ENCODE results near the gene PTPRG. TPM values are rescaled to one million over a fixed set of nuclear protein-coding genes. Genes with fewer than 3 reads are reported as not detected.

Gene PTPRG
- total and polyA plus RNA-seq, 5 experiments from 2014 or later, result not detected

DNA sequence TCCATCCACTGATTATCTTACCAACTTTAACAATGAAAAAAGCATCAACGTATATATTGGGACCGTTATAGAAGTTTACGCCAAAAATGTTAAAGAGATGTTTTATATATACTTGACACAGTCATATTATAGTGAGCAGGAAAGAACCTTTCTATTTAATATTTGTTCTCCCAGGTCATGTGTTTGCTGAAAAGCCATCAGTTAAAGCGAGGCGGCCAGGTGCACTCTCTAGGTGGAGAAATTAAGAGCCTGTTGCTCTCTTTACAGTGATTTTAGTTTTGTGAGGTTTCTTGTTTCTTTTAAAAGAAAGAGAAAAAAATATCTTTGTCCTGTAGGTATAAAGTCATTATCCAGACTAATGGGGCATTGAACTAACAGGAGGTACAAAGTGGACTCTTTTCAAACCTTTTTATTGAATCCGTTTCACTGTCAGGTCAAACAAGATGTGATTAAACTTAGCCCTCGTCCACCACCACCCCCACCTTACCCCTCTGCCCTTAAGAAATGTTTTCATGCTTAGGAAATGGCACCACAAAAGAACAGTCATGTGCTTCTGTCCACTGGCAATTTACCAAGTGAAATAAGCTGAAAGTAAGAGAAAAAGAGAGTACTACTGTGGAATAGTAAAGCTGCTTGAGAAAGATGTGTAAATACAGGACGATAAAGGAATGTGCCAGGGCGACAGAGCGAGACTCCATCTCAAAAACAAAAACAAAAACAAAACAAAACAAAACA lies 279.9 kb downstream of the PTPRG start:
- POLR2A ChIA-PET, result no interaction called here
- no peaks in the 10 kb centered on the region for H3K36me3 Mint-ChIP-seq
- ATAC-seq, result no peak
- H3K27ac Mint-ChIP-seq, result no peak overlapping the region
- no peaks in the 10 kb centered on the region for H3K9me3 Mint-ChIP-seq
- H3K4me1 Mint-ChIP-seq, result no peaks in the 10 kb centered on the region
- H3K4me3 Mint-ChIP-seq, result no peak overlapping the region
- H3K27me3 Mint-ChIP-seq, result peaks cover 0 to 4% (median 4%) of the 10 kb centered on the region in 5 donors
- DNase-seq, result no peak

DNA sequence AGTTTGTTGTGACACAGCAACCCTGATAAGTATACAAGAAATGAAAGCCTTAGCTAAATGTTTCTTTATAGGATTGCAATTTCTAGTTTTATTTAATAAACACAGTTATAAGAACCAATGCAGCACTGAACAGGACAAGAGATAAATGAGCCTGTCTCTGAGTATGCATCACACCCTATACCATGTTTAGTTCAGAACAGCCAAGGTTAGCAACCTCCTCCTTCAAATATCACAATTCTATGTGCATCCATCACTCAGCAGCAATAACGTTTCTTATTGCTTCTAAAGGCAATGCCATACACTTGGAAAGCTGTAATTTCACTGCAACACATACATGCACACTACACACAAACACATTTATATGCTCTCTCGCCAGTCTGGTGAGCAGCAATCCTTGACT lies 280.6 kb downstream of the PTPRG start:
- Mint-ChIP-seq H3K9me3 (no peaks in the 10 kb centered on the region), H3K27ac (no peak overlapping the region), H3K4me3 (no peak overlapping the region), H3K36me3 (no peaks in the 10 kb centered on the region), H3K27me3 (peaks cover 0 to 8% (median 4%) of the 10 kb centered on the region in 5 donors), H3K4me1 (no peaks in the 10 kb centered on the region)
- POLR2A ChIA-PET, result no interaction called here
- no peak for DNase-seq
- no peak for ATAC-seq

DNA sequence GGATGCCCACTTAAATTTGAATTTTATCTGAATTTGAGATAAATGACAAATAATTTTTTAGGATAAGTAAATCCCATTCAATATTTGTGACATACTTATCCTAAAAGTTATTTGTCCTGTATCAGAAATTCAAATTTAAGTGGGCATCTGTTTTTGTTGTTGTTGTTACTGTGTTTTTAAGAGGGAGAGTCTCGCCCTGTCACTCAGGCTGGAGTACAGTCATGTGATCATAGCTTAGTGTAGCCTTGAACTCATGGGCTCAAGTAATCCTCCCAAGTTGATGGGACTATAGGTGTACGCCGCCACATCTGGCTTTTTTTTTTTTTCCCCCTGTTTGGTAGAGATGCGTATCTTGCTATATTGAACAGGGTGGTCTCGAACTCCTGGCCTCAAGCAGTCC lies 283.0 kb downstream of the PTPRG start:
- DNase-seq (no peak), ATAC-seq (no peak)
- POLR2A ChIA-PET, result interaction anchor here (0.7 kb wide), 1 partner anchor 12 kb away, joined by 3 read pairs; no protein-coding TSS in a partner anchor
- no peaks in the 10 kb centered on the region for H3K4me1 Mint-ChIP-seq
- no peak overlapping the region for H3K4me3 Mint-ChIP-seq
- H3K27me3 Mint-ChIP-seq, result peaks cover 0 to 10% (median 5%) of the 10 kb centered on the region in 5 donors
- no peak overlapping the region for H3K27ac Mint-ChIP-seq
- H3K9me3 Mint-ChIP-seq, result no peaks in the 10 kb centered on the region
- H3K36me3 Mint-ChIP-seq, result no peaks in the 10 kb centered on the region

DNA sequence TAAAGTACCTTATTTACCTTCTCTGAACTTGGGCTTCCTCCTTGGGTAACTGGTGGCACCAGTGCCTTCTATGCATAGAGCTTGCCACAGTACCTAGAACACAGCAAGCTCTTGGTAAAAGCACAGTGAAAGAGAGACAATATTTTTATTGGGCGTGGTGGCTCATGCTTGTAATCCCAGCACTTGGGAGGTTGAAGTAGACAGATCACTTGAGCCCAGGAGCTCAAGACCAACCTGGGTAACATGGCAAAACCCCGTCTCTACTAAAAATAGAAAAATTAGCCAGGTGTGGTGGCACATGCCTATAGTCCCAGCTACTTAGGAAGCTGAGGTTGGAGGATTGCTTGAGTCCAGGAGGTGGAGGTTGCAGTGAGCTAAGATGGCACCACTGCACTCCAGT lies 285.1 kb downstream of the PTPRG start:
- Mint-ChIP-seq H3K36me3 (no peaks in the 10 kb centered on the region), H3K27ac (peak overlapping the region in 1 of 10 donors; percentile 6), H3K9me3 (no peaks in the 10 kb centered on the region), H3K4me1 (no peaks in the 10 kb centered on the region), H3K4me3 (no peak overlapping the region), H3K27me3 (peaks cover 0 to 9% (median 6%) of the 10 kb centered on the region in 5 donors)
- no peak for ATAC-seq
- DNase-seq, result no peak
- POLR2A ChIA-PET, result no interaction called here

DNA sequence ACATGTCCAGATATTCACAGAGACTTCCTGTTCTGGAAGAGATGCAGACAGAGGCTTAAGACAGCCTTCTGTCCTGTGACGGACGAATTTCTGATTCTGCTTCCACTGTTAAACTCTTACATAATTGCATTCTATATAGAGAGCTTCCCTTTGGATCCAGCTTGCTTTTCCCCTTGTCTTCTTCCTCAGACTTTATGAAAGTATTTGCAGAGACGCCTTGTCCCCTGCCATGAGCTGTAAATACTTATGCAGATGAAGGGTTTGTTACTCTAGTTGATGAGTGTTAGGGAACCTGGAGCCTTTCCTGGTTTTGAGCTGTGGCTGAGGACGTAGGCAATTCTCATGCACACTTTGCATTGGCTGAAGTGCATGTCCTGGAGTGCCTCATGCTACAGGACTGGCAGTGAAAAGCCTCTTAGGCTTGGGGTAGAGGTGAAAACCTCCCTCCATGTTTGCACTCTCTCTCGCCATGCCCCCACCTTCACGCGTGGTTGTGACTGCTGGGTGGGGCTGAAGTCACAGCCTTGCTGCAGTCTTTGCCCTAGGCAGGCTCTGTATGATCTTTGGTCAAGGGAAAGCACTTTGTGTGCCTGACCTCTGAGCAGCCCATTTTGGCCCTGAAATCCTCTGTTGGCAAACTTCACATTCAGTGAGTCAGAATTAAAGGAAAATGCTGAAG lies 286.6 kb downstream of the PTPRG start:
- no peaks in the 10 kb centered on the region for H3K9me3 Mint-ChIP-seq
- H3K4me3 Mint-ChIP-seq, result no peak overlapping the region
- H3K27ac Mint-ChIP-seq, result no peak overlapping the region
- no peaks in the 10 kb centered on the region for H3K36me3 Mint-ChIP-seq
- no peaks in the 10 kb centered on the region for H3K4me1 Mint-ChIP-seq
- ATAC-seq, result no peak
- POLR2A ChIA-PET, result no interaction called here
- DNase-seq, result no peak
- H3K27me3 Mint-ChIP-seq, result peaks cover 0 to 19% (median 6%) of the 10 kb centered on the region in 5 donors

DNA sequence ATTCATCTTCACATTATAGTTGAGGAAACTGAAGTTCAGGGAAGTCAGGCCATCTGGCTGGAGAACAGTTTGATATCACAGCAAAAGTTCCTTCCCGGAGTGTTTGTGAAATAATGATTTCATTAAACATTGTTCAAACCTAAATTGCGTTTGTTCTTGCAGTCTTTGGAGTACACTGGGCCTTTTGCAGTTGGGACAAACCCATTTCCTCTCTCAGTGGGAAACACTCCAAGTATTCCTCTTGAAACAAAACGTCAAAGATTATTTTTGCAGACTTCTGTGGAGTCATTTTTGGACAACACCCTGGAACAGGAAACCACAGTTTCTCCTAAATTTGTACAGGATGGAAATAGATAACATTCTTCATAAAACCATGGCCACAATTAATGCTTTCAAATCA lies 287.5 kb downstream of the PTPRG start:
- DNase-seq, result no peak
- Mint-ChIP-seq H3K36me3 (no peaks in the 10 kb centered on the region), H3K9me3 (no peaks in the 10 kb centered on the region), H3K27ac (no peak overlapping the region), H3K27me3 (peaks cover 0 to 20% (median 6%) of the 10 kb centered on the region in 5 donors), H3K4me1 (no peaks in the 10 kb centered on the region), H3K4me3 (no peak overlapping the region)
- ATAC-seq, result no peak
- POLR2A ChIA-PET, result no interaction called here

DNA sequence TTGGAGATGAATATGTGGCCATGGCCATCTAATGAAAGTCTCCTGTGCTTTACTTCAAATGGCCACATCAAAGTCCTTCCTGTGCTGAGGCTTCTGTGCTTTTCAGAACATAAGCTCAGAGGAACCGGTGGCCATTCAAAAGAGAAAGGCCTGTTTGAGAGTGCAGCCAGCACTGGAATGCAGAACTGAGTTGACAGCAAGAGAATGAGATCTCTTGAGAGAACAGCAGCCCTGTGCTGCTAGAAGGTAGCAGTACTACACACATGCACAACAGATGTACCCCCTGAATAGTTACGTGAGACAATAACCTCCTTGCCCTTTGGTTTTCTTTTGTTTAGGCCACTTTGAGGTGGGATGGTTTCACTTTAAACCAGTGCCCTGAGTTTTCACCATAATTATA lies 292.5 kb downstream of the PTPRG start:
- DNase-seq (no peak), ATAC-seq (no peak)
- Mint-ChIP-seq H3K4me3 (no peak overlapping the region), H3K27ac (no peak overlapping the region), H3K27me3 (peaks cover 0 to 10% (median 3%) of the 10 kb centered on the region in 5 donors), H3K4me1 (no peaks in the 10 kb centered on the region), H3K9me3 (peaks cover 0 to 2% (median 0%) of the 10 kb centered on the region in 9 donors), H3K36me3 (no peaks in the 10 kb centered on the region)
- POLR2A ChIA-PET, result no interaction called here

DNA sequence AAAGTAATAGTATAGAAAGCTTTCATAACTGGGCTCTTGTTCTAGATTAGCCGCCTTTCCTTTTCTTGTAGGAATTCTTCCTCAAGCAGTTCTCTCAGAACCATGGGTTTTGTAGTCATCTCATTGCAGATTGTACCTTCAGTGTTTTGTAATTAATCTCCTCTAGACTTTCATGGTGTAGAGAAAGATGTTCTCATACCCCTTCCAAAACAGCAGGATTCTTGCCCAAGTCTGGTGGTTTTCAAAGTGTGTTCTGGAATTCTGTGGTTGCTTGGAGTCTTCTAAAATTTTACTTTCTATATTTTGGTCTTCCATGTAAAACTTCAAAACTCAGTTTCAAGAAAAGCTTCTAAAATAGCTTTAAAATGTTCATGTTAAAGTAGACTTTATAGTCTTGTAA lies 293.8 kb downstream of the PTPRG start:
- peaks cover 0 to 2% (median 0%) of the 10 kb centered on the region in 9 donors for H3K9me3 Mint-ChIP-seq
- POLR2A ChIA-PET, result no interaction called here

DNA sequence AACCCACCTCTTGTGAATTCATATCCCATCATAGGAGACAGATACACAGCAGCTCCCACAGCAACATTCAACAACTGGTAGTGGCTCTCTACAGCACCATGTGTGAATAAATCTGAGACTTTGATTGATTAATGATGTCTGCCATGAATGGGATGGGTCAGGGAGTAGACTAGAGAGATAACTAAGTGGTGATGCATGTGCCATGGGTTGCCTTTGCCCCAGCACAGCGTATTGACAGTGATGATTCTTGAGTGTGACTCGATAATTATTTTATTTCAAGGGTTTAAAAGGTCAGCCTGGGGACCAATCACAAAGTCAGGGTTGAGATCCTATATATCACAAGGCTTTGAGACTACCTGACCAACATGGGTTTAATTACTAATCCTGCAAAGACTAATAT lies 295.9 kb downstream of the PTPRG start:
- Mint-ChIP-seq H3K27ac (no peak overlapping the region), H3K4me3 (no peak overlapping the region), H3K27me3 (peaks cover 0 to 7% (median 2%) of the 10 kb centered on the region in 5 donors), H3K9me3 (peaks cover 0 to 2% (median 0%) of the 10 kb centered on the region in 9 donors), H3K36me3 (no peaks in the 10 kb centered on the region), H3K4me1 (no peaks in the 10 kb centered on the region)
- no peak for DNase-seq
- ATAC-seq, result no peak
- POLR2A ChIA-PET, result no interaction called here

More for the DNA sequence above, 293.8 kb downstream of the PTPRG start:
- Mint-ChIP-seq H3K36me3 (no peaks in the 10 kb centered on the region), H3K27me3 (peaks cover 0 to 10% (median 3%) of the 10 kb centered on the region in 5 donors), H3K4me3 (no peak overlapping the region), H3K27ac (no peak overlapping the region), H3K4me1 (no peaks in the 10 kb centered on the region)
- ATAC-seq, result no peak
- DNase-seq, result no peak

DNA sequence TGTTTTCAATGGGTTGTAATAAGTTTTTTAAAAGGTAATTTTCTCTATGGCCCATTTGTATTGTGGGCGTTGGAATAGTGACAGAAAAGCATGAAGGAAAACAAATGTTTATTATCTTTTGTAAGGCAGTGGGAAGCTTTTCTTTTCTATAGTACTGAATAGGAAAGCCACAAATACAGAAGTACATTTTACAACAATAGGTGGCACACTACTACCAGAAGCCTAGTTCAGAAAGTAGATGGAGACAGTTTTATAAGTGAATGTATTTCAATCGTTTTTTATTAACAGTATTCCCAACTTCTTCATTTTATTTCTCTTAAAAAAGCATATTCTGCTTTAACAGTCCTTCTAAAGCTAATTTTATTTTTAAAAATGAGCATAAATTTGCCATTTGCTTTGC lies 296.7 kb downstream of the PTPRG start:
- no peak overlapping the region for H3K4me3 Mint-ChIP-seq
- POLR2A ChIA-PET, result no interaction called here
- peaks cover 0 to 4% (median 0%) of the 10 kb centered on the region in 5 donors for H3K27me3 Mint-ChIP-seq
- no peaks in the 10 kb centered on the region for H3K4me1 Mint-ChIP-seq
- no peak overlapping the region for H3K27ac Mint-ChIP-seq
- H3K9me3 Mint-ChIP-seq, result peaks cover 0 to 2% (median 0%) of the 10 kb centered on the region in 9 donors
- ATAC-seq (no peak), DNase-seq (no peak)
- no peaks in the 10 kb centered on the region for H3K36me3 Mint-ChIP-seq

DNA sequence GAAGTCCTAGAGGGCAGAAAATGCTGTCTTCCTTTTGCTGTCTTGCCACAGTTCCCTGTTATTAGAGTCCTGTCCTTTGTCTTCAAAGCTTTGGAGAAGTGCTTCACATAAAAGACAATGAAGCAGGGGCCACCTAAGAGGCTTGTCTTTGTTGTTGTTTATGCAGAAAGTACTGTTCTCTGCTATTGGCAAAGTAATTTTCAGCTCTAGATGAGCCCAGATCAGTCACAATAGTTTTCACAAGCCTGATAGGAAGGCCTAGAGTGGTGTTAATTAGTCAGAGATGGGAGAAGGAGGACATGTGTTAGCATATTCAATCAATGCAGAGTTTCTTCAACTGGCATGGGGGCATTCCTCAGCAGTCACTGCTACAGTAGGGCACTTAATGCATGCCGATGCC lies 300.0 kb downstream of the PTPRG start:
- Mint-ChIP-seq H3K4me3 (no peak overlapping the region), H3K27ac (no peak overlapping the region), H3K9me3 (peaks cover 0 to 2% (median 0%) of the 10 kb centered on the region in 9 donors), H3K27me3 (peaks cover 0 to 4% (median 0%) of the 10 kb centered on the region in 5 donors), H3K36me3 (no peaks in the 10 kb centered on the region), H3K4me1 (peaks cover 0 to 2% (median 0%) of the 10 kb centered on the region in 4 donors)
- ATAC-seq (no peak), DNase-seq (no peak)
- POLR2A ChIA-PET, result no interaction called here

DNA sequence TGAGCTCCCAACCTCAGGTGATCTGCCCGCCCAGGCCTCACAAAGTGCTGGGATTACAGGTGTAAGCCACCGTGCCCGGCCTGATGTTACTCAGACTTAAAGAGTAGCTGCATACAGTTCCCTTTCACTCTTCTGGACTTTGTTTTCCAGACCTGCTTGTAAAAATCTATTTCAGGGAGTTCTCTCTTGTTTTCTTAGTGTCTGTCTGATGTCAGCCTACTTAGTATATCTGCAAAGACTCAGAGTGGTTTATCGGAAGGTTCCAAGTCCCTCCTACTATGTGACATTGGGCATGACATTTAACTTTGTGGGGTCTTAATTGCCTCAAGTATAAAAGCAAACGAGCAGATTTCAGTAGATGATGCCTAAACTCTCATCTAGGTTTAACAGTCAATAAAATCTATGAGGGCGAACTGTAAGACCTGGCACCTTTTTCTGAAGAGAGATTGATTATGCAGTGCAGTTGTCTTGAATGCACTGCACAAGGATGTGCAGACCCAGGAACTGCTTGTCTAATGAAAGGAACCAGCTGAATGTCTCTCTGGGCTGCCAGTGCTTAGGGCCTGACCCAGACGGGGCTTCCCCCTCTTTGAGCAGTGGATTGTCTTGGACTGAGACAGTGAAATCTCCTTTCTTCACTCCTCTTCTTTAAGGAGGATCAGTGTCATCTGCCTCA lies 301.4 kb downstream of the PTPRG start:
- Mint-ChIP-seq H3K9me3 (no peaks in the 10 kb centered on the region), H3K4me1 (peaks cover 0 to 2% (median 0%) of the 10 kb centered on the region in 4 donors), H3K36me3 (no peaks in the 10 kb centered on the region), H3K4me3 (no peak overlapping the region), H3K27me3 (peaks cover 0 to 2% (median 0%) of the 10 kb centered on the region in 5 donors), H3K27ac (no peak overlapping the region)
- POLR2A ChIA-PET, result no interaction called here
- ATAC-seq (no peak), DNase-seq (no peak)

DNA sequence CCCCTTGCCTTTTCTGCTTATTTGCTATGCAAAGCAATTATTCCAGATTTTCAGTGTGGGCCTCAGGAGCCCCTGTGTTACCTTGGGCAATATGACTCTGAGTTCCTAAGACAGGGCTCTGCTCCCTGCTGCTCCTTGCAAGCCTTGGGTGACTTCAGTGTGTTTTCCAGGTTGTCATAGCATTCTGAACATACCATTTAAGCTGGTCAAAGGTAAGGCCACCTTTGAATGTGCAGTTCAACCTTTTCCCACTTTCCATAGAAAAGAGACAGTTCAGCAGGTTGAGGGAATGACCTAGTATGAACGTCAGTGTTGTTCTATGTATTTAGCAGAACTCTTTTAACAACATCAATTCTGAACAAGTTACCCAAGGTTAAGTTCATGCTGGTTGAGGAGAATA lies 302.2 kb downstream of the PTPRG start:
- H3K27ac Mint-ChIP-seq, result no peak overlapping the region
- peaks cover 0 to 2% (median 0%) of the 10 kb centered on the region in 4 donors for H3K4me1 Mint-ChIP-seq
- DNase-seq, result no peak
- no peaks in the 10 kb centered on the region for H3K9me3 Mint-ChIP-seq
- no peak for ATAC-seq
- no peak overlapping the region for H3K4me3 Mint-ChIP-seq
- H3K36me3 Mint-ChIP-seq, result no peaks in the 10 kb centered on the region
- POLR2A ChIA-PET, result no interaction called here
- H3K27me3 Mint-ChIP-seq, result peaks cover 0 to 2% (median 0%) of the 10 kb centered on the region in 5 donors
